ENCODE data around the gene CILP2.

GRCh38 chr19:19553670-19554069 lies 15.6 kb downstream of the CILP2 start:
- TF ChIP-seq EZH2phosphoT487 (IDR thresholded peaks at IDR 0.05; ENCODE audit: borderline replicate concordance, low read length): no peak
- no peak for TF ChIP-seq CTCF (conservative IDR thresholded peaks at IDR 0.05; ENCODE audit: low read depth, low read length)
- TF ChIP-seq EZH2 (IDR thresholded peaks at IDR 0.05; ENCODE audit: low read length, unreplicated experiment): no peak

Measured in PC-3 (cell line).